ENCODE data around the gene ROR2.

DNA sequence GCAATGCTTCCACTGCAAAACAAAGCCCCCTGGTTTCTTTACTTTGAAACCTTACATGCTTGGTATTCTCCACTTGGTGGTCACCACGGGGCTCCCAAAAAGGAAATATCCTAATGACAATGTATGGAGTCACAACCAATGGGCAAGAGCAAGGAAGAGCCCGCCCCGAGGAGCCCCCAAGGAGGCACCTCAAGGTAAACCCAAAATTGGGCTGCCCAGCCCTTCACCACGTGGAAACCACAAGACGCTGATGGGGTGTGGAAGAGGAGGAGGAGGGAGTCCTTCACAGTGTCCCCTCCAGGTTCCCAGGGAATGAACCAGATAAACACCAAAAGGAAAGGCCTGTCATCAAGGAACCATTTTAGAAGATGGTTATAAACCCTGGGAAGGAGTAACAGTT lies 3.8 kb downstream of the ROR2 start:
- no peak for TF ChIP-seq POLR2A (IDR thresholded peaks at IDR 0.05; ENCODE audit: control extremely low read depth in 1 of 2, low read depth in 2 of 2, low read length in 2 of 2)
- no peak for TF ChIP-seq CTCF (IDR thresholded peaks at IDR 0.05; ENCODE audit: control extremely low read depth in 1 of 3, insufficient read depth in 1 of 3, low read depth in 1 of 3, low read length in 3 of 3)
- no peak for TF ChIP-seq TEAD4 (IDR thresholded peaks at IDR 0.05; ENCODE audit: low read depth, low read length)
- no peak for TF ChIP-seq POLR2AphosphoS5 (IDR thresholded peaks at IDR 0.05; ENCODE audit: low read depth, low read length)
- no peak for TF ChIP-seq KDM1A (IDR thresholded peaks at IDR 0.05; ENCODE audit: borderline replicate concordance, low read length)

Measured in H1 (cell line).